Kidney epithelial cell (primary cell): Measurements from ENCODE around the gene PLXNA4. TPM values are rescaled to one million over a fixed set of nuclear protein-coding genes. Genes with fewer than 3 reads are reported as not detected.

Experiments used
- DNase-seq: peaks from one replicate; pipeline ENCODE4 v3.0.0-alpha.2; 2010; ENCODE audit warnings: low read depth
- H3K27me3 ChIP-seq: 2 replicates; pipeline ENCODE4 v1.6.0; 2011; ENCODE audit warnings: low read length; ENCODE audit not compliant: control insufficient read depth, insufficient read depth
- H3K36me3 ChIP-seq: 2 replicates; pipeline ENCODE4 v1.5.1; 2011; ENCODE audit warnings: low read length; ENCODE audit not compliant: control insufficient read depth, insufficient read depth
- H3K4me3 ChIP-seq: 2 replicates; pipeline ENCODE4 v1.5.1; 2011; ENCODE audit warnings: low read depth, mild to moderate bottlenecking, control low read depth, low read length
- total RNA-seq: library from RNA; depleted of rRNA; stranded (reverse); fragments of >200 nt; gene quantifications from 2 replicates; pipeline ENCODE4 v1.2.3, GENCODE V29; 2015
- TF ChIP-seq, protein P1 (sequence below): IDR thresholded peaks from 2 replicates; pipeline ENCODE4 v1.5.1; 2011; ENCODE audit warnings: mild to moderate bottlenecking, moderate library complexity, low read length, control low read depth, inconsistent platforms; ENCODE audit not compliant: insufficient read depth, poor library complexity, severe bottlenecking

PLXNA4 gene
- total RNA-seq, 1 donor from 2014 or later, result 5.9 TPM

GRCh38 chr7:132108563-132108962 lies 467.7 kb downstream of the PLXNA4 start:
- no peak for DNase-seq
- Histone ChIP-seq H3K27me3 (no peaks in the 10 kb centered on the region), H3K4me3 (no peak overlapping the region), H3K36me3 (no peaks in the 10 kb centered on the region)
- TF ChIP-seq, protein P1, sequence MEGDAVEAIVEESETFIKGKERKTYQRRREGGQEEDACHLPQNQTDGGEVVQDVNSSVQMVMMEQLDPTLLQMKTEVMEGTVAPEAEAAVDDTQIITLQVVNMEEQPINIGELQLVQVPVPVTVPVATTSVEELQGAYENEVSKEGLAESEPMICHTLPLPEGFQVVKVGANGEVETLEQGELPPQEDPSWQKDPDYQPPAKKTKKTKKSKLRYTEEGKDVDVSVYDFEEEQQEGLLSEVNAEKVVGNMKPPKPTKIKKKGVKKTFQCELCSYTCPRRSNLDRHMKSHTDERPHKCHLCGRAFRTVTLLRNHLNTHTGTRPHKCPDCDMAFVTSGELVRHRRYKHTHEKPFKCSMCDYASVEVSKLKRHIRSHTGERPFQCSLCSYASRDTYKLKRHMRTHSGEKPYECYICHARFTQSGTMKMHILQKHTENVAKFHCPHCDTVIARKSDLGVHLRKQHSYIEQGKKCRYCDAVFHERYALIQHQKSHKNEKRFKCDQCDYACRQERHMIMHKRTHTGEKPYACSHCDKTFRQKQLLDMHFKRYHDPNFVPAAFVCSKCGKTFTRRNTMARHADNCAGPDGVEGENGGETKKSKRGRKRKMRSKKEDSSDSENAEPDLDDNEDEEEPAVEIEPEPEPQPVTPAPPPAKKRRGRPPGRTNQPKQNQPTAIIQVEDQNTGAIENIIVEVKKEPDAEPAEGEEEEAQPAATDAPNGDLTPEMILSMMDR, result no peak

GRCh38 chr7:132106491-132106890 lies 469.8 kb downstream of the PLXNA4 start:
- H3K4me3 ChIP-seq, result no peak overlapping the region
- TF ChIP-seq, protein P1, result no peak
- no peak for DNase-seq
- no peaks in the 10 kb centered on the region for H3K36me3 ChIP-seq
- H3K27me3 ChIP-seq, result no peaks in the 10 kb centered on the region

DNA sequence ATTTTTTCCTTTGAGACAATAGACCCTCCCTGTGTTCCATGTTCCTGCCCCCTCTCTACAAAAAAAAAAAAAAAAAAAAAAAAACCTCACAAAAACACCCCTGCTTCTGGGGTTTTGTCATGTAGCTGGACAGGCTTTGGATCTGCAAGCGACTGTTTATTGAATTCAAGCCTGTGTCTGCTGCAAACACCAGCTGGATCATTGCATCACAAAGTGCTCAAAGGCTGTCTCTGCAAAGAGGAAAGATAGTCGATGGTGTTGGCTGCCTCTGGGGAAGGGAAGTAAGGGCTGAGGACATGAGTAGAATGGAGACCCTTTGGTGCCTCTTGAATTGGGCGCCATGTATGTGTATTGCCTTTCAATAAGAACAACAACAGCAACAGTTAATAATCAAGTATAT lies 471.2 kb downstream of the PLXNA4 start:
- H3K36me3 ChIP-seq, result no peaks in the 10 kb centered on the region
- TF ChIP-seq, protein P1, result no peak

DNA sequence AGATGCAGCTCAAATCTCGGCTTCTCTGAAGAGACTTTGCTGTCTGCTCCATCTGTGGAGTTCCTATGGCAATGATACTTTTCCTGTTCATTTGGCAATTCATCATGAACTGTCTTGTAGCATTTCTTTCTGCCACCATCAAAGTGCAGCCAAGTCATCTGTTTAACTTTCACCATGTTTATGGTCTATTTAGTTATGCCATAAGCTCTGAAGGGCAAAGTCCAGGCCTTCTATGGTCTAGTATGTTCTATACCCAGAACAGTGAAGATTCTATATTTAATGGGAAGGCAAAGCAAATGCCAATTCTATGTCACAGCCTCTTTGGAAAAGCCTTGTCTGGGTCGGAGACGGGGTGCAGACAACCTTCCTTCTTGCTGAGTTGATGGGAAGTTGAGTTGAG lies 472.6 kb downstream of the PLXNA4 start:
- Histone ChIP-seq H3K27me3 (no peaks in the 10 kb centered on the region), H3K4me3 (no peak overlapping the region), H3K36me3 (no peaks in the 10 kb centered on the region)
- TF ChIP-seq, protein P1, result no peak
- no peak for DNase-seq

More for the DNA sequence above, 471.2 kb downstream of the PLXNA4 start:
- no peak overlapping the region for H3K4me3 ChIP-seq
- H3K27me3 ChIP-seq, result no peaks in the 10 kb centered on the region
- DNase-seq, result no peak

GRCh38 chr7:132102942-132103341 lies 473.3 kb downstream of the PLXNA4 start:
- no peaks in the 10 kb centered on the region for H3K36me3 ChIP-seq
- no peaks in the 10 kb centered on the region for H3K27me3 ChIP-seq
- H3K4me3 ChIP-seq, result no peak overlapping the region
- TF ChIP-seq, protein P1, result no peak
- DNase-seq, result no peak

GRCh38 chr7:132102391-132102790 lies 473.9 kb downstream of the PLXNA4 start:
- no peak for DNase-seq
- Histone ChIP-seq H3K4me3 (no peak overlapping the region), H3K27me3 (no peaks in the 10 kb centered on the region), H3K36me3 (no peaks in the 10 kb centered on the region)
- TF ChIP-seq, protein P1, result no peak
